Progenitor cell of endocrine pancreas (in vitro differentiated cells): Measurements from ENCODE around the gene ATP8B1. TPM values are rescaled to one million over a fixed set of nuclear protein-coding genes. Genes with fewer than 3 reads are reported as not detected.
"Not testable (repeated sequence)": the region's sequence is repeated elsewhere in the genome, so short reads cannot be mapped to it uniquely, and the experiment has no call there.

Experiments used
- DNase-seq: peaks from one replicate; pipeline ENCODE4 v3.0.0; 2021; ENCODE audit warnings: low spot score; ENCODE audit not compliant: unreplicated experiment
- H3K27ac Mint-ChIP-seq: 2 replicates; pipeline ENCODE4 v1.8.0; 2021; ENCODE audit warnings: mild to moderate bottlenecking, moderate library complexity, mixed read lengths
- H3K27me3 Mint-ChIP-seq: 2 replicates; pipeline ENCODE4 v1.8.0; 2021; ENCODE audit warnings: mixed read lengths
- H3K36me3 Mint-ChIP-seq: 2 replicates; pipeline ENCODE4 v1.8.0; 2022; ENCODE audit warnings: mixed read lengths; ENCODE audit not compliant: insufficient read depth
- H3K4me1 Mint-ChIP-seq: 2 replicates; pipeline ENCODE4 v1.8.0; 2021; ENCODE audit warnings: low read depth, mixed read lengths
- H3K4me3 Mint-ChIP-seq: 2 replicates; pipeline ENCODE4 v1.8.0; 2021; ENCODE audit warnings: low read depth, mild to moderate bottlenecking, moderate library complexity, mixed read lengths
- H3K9me3 Mint-ChIP-seq: 2 replicates; pipeline ENCODE4 v1.8.0; 2021; ENCODE audit warnings: low read depth, mixed read lengths
- CTCF ChIP-seq: fragments of 200-600 bp; sonication (generic); IDR thresholded peaks from one replicate; pipeline ENCODE4 v1.5.0; 2021; ENCODE audit warnings: antibody characterized with exemption, mild to moderate bottlenecking; ENCODE audit not compliant: unreplicated experiment
- total RNA-seq: library from RNA; stranded (reverse); gene quantifications from 2 replicates; pipeline ENCODE4 v1.2.1, GENCODE V29; 2021

ATP8B1 gene
- total RNA-seq, 1 donor from 2014 or later, result 21.9 TPM

GRCh38 chr18:57737400-57738060, 65.6 kb downstream of the ATP8B1 start:
- Mint-ChIP-seq H3K27ac (no peak overlapping the region), H3K27me3 (no peaks in the 10 kb centered on the region), H3K9me3 (peaks cover 3% of the 10 kb centered on the region), H3K4me3 (no peak overlapping the region), H3K36me3 (peaks cover 8% of the 10 kb centered on the region), H3K4me1 (peaks cover 9% of the 10 kb centered on the region)
- TF ChIP-seq CTCF, result no peak
- DNase-seq, result no peak

GRCh38 chr18:57735042-57735441, 68.1 kb downstream of the ATP8B1 start:
- H3K9me3 Mint-ChIP-seq, result not testable (repeated sequence)

GRCh38 chr18:57733861-57734260, 69.3 kb downstream of the ATP8B1 start:
- Mint-ChIP-seq H3K27me3 (no peaks in the 10 kb centered on the region), H3K9me3 (peaks cover 3% of the 10 kb centered on the region), H3K4me3 (no peak overlapping the region), H3K27ac (no peak overlapping the region), H3K36me3 (peaks cover 15% of the 10 kb centered on the region), H3K4me1 (peaks cover 9% of the 10 kb centered on the region)
- TF ChIP-seq CTCF, result no peak
- DNase-seq, result no peak

More at GRCh38 chr18:57735042-57735441, 68.1 kb downstream of the ATP8B1 start:
- not testable (repeated sequence) for DNase-seq, H3K27me3 Mint-ChIP-seq, H3K4me3 Mint-ChIP-seq, H3K27ac Mint-ChIP-seq, H3K4me1 Mint-ChIP-seq
- H3K36me3 Mint-ChIP-seq, result peaks cover 16% of the 10 kb centered on the region

- Mint-ChIP-seq H3K4me3 (no peak overlapping the region), H3K27me3 (no peaks in the 10 kb centered on the region), H3K9me3 (peaks cover 11% of the 10 kb centered on the region), H3K27ac (no peak overlapping the region), H3K4me1 (peaks cover 11% of the 10 kb centered on the region), H3K36me3 (peaks cover 36% of the 10 kb centered on the region)
- no peak for TF ChIP-seq CTCF
- DNase-seq, result no peak
Observed at GRCh38 chr18:57730146-57730545, 73.0 kb downstream of the ATP8B1 start.

GRCh38 chr18:57728941-57729511, 74.1 kb downstream of the ATP8B1 start:
- no peak overlapping the region for H3K4me3 Mint-ChIP-seq
- H3K4me1 Mint-ChIP-seq, result peaks cover 11% of the 10 kb centered on the region
- H3K36me3 Mint-ChIP-seq, result peaks cover 36% of the 10 kb centered on the region
- TF ChIP-seq CTCF, result no peak
- no peak overlapping the region for H3K27ac Mint-ChIP-seq
- no peaks in the 10 kb centered on the region for H3K27me3 Mint-ChIP-seq
- DNase-seq, result no peak
- H3K9me3 Mint-ChIP-seq, result peaks cover 10% of the 10 kb centered on the region
